ENCODE data around the gene CCR6.

GRCh38 chr6:167134448-167135328 lies 11.8 kb downstream of the CCR6 start:
- TF ChIP-seq CTCF (IDR thresholded peaks at IDR 0.05) (no peak), POLR2A (IDR thresholded peaks at IDR 0.05) (no peak)

Measured in sigmoid colon (tissue), 3 donors.